Measurements from ENCODE around the gene PYDC1. TPM values are rescaled to one million over a fixed set of nuclear protein-coding genes. Genes with fewer than 3 reads are reported as not detected.
A peak's percentile ranks its signal among the peaks of the same experiment; 100 is the strongest.

The PYDC1 gene
- total and polyA plus RNA-seq, 2 donors (not counting 3 experiments of a cell fraction or from before 2014, with no cell fraction given), result not detected

DNA sequence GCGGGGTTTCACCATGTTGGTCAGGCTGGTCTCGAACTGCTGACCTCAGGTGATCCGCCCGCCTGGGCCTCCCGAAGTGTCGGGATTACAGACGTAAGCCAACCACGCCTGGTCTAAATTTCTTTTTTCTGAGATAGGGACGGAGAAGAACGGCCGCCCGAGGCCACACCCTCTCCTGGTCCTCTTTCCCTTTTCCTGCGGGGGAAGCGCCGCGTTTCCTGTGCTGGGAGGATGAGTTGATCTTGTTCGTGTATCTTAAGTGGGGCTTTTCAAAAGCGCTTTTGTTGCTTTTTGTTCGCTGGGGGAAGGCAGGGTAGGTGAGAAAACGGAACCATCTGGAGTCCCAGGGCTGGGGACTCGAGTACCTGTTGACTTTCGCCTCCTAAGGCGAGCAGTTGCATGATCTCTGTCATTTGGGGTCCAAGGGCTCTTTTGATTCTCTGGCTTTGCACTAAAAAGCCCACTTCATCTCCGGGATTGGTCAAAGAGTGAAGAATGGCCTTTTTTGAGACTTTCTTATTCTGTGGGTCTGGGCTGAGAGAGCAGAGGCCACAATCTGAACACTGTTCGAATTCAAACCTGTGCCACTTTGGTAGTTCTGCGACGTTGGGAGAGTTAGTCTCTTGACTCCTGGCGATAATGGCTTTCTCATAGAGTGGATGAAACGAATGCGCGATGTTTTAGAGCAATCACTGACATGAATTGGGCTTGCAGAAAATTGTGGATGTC, 35.7 kb downstream of the PYDC1 start:
- peaks cover 22% of the 10 kb centered on the region for H3K4me1 ChIP-seq (ENCODE audit: control insufficient read depth, extremely low read depth, insufficient read depth, low read length)
- no peak for FAIRE-seq
- H3K27ac ChIP-seq (ENCODE audit: insufficient read depth, low read depth, low read length), result peak overlapping the region; percentile 91
- peak overlapping the region; percentile 93 for H3K9ac ChIP-seq (replicated peaks; ENCODE audit: extremely low read depth, insufficient read depth, low read length)
- H4K20me1 ChIP-seq (replicated peaks; ENCODE audit: control insufficient read depth, extremely low read depth, insufficient read depth, low read length), result peaks cover 22% of the 10 kb centered on the region
- intact Hi-C loops (cut with micrococcal nuclease), result loop anchor here (2.0 to 5.0 kb wide), 3 partner anchors 64 to 276 kb away; partner anchors contain the start of genes ARMC5, BCKDK and KAT8
- H3K36me3 ChIP-seq (ENCODE audit: control insufficient read depth in 2 of 2, extremely low read depth in 1 of 2, insufficient read depth in 2 of 2, low read length in 2 of 2), result peaks cover 25 to 29% of the 10 kb centered on the region in 2 experiments
- DNase-seq (ENCODE audit: low read depth, low spot score), result peak; percentile 29
- no peak for TF ChIP-seq MAX (IDR thresholded peaks at IDR 0.05; ENCODE audit: insufficient read depth, insufficient read length)
- no peak for TF ChIP-seq POLR2AphosphoS5 (IDR thresholded peaks at IDR 0.05; ENCODE audit: insufficient read depth, low read depth, low read length)
- TF ChIP-seq POLR2A (IDR thresholded peaks at IDR 0.05; ENCODE audit: low read depth, low read length), result no peak
- no peak for TF ChIP-seq GATA2 (IDR thresholded peaks at IDR 0.05; ENCODE audit: insufficient read depth, insufficient read length, low read depth, low read length)
- TF ChIP-seq CTCF (IDR thresholded peaks at IDR 0.05; ENCODE audit: extremely low read depth in 1 of 2, insufficient read depth in 1 of 2, low read depth in 1 of 2, low read length in 2 of 2), result no peak
- TF ChIP-seq JUN (IDR thresholded peaks at IDR 0.05; ENCODE audit: borderline replicate concordance, insufficient read depth, insufficient read length, low read depth), result no peak
- TF ChIP-seq MYC (IDR thresholded peaks at IDR 0.05; ENCODE audit: low read depth, low read length), result no peak
- TF ChIP-seq FOS (IDR thresholded peaks at IDR 0.05; ENCODE audit: borderline replicate concordance, insufficient read depth, low read length), result no peak
- no peak for TF ChIP-seq EZH2 (IDR thresholded peaks at IDR 0.05; ENCODE audit: borderline replicate concordance, low read depth, low read length, severe bottlenecking)
- H3K4me3 ChIP-seq (replicated peaks in 1 of 3; ENCODE audit: insufficient read depth in 1 of 3, low read depth in 1 of 3, low read length in 3 of 3), result peak overlapping the region; percentile 77 to 100 (median 95)
- no peak overlapping the region for H2AFZ ChIP-seq (ENCODE audit: low read depth, low read length)
- CTCF ChIA-PET, result interaction anchor here (1.7 kb wide), 1 partner anchor 39 kb away, joined by 20 read pairs; no protein-coding TSS in a partner anchor
- H3K79me2 ChIP-seq (ENCODE audit: control insufficient read depth, insufficient read depth, low read length), result peaks cover 61% of the 10 kb centered on the region
- peak overlapping the region; percentile 99 for H3K4me2 ChIP-seq (ENCODE audit: insufficient read depth, low read length)
- no peaks in the 10 kb centered on the region for H3K27me3 ChIP-seq (ENCODE audit: control insufficient read depth in 2 of 2, insufficient read depth in 2 of 2, low read length in 2 of 2)
- POLR2A ChIA-PET, result interaction anchor here (0.8 to 2.2 kb wide), 10 partner anchors 10 to 291 kb away, joined by 3 to 37 read pairs (median 4); partner anchors contain the start of genes KAT8, PYCARD, TGFB1I1 and ZNF646
- no peaks in the 10 kb centered on the region for H3K9me3 ChIP-seq (replicated peaks; ENCODE audit: control insufficient read depth, insufficient read depth, low read length)
- dilution Hi-C loops (cut with MboI; ENCODE audit: extremely low pct_ligation_motif_present, low sequenced_read_pairs), result no loop called here
- no peaks in the 10 kb centered on the region for H3K9me1 ChIP-seq (replicated peaks; ENCODE audit: control insufficient read depth, extremely low read depth, insufficient read depth, low read length)
- no TSS peak for BruUV-seq (replicated peaks)
